ENCODE measurements around the gene PPP1R13B. TPM values are rescaled to one million over a fixed set of nuclear protein-coding genes. Genes with fewer than 3 reads are reported as not detected.
A peak's percentile ranks its signal among the peaks of the same experiment; 100 is the strongest.

PPP1R13B gene
- total RNA-seq, 2 donors from 2014 or later, result 15.6 to 17.5 TPM

DNA sequence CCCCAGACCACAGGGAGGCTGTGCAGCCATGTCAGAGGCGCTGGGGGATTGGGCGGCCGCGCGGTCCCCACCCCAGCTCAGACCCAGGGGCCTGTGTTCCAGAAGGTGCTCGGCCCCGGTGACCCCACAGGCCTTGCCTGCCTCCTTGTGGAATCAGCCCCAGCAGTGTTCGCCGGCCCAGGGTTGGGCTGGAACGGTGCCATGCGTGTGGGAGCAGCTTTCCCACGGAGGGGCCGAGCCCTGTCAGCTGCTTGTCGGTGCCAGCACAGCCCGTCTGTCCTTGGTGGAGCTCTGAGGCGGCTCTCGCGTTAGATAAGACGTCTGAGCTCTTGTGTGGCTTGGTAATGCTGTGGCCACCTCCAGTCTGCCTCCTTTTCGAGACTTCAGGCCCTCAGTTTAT lies 123.3 kb downstream of the PPP1R13B start:
- H3K36me3 Mint-ChIP-seq (ENCODE audit: low read depth), result peaks cover 11% of the 10 kb centered on the region
- no peaks in the 10 kb centered on the region for H3K9me3 ChIP-seq (ENCODE audit: control insufficient read depth, low read length)
- peaks cover 15% of the 10 kb centered on the region for H3K36me3 ChIP-seq (ENCODE audit: control insufficient read depth, insufficient read depth, low read length)
- no peaks in the 10 kb centered on the region for H3K27me3 ChIP-seq (ENCODE audit: control insufficient read depth, insufficient read depth, low read length, poor library complexity, severe bottlenecking)
- TF ChIP-seq, protein P1, sequence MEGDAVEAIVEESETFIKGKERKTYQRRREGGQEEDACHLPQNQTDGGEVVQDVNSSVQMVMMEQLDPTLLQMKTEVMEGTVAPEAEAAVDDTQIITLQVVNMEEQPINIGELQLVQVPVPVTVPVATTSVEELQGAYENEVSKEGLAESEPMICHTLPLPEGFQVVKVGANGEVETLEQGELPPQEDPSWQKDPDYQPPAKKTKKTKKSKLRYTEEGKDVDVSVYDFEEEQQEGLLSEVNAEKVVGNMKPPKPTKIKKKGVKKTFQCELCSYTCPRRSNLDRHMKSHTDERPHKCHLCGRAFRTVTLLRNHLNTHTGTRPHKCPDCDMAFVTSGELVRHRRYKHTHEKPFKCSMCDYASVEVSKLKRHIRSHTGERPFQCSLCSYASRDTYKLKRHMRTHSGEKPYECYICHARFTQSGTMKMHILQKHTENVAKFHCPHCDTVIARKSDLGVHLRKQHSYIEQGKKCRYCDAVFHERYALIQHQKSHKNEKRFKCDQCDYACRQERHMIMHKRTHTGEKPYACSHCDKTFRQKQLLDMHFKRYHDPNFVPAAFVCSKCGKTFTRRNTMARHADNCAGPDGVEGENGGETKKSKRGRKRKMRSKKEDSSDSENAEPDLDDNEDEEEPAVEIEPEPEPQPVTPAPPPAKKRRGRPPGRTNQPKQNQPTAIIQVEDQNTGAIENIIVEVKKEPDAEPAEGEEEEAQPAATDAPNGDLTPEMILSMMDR (conservative IDR thresholded peaks at IDR 0.05), result no peak
- no peaks in the 10 kb centered on the region for H3K27me3 Mint-ChIP-seq (ENCODE audit: insufficient read depth)
- H3K9ac ChIP-seq (ENCODE audit: extremely low read depth, low read length, poor library complexity, severe bottlenecking), result no peak overlapping the region
- H3K27ac ChIP-seq (ENCODE audit: low read depth, low read length), result no peak overlapping the region
- no peak for DNase-seq
- peaks cover 13% of the 10 kb centered on the region for H3K4me1 Mint-ChIP-seq
- no peak overlapping the region for H3K4me3 Mint-ChIP-seq
- no peak overlapping the region for H3K27ac Mint-ChIP-seq
- 94 to 95% methylated on average over 16 to 20 of the region's 20 CpGs for WGBS, 2 experiments (ENCODE audit: insufficient coverage in 1 of 2, insufficient read length in 1 of 2)
- H3K4me3 ChIP-seq (ENCODE audit: low read length), result no peak overlapping the region
- peaks cover 1% of the 10 kb centered on the region for H3K9me3 Mint-ChIP-seq
- H3K4me1 ChIP-seq (ENCODE audit: control insufficient read depth, insufficient read depth, low read length), result peaks cover 2% of the 10 kb centered on the region

DNA sequence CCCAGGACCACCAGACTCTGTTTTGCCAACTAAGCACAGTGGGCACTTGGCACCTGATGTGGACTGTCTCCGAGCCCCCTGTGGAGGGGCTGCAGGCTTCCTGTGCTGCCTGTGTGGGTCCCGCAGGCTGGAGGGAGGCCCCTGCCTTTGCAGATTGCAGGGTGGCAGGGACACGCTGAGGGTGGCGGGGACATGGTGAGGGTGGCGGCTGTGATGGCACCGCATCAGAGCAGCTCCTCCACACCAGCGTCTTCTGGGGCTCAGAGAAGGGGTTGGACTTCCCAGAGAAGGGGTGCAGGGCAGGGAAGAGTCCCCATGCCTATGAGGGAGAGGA lies 123.7 kb downstream of the PPP1R13B start:
- no peak overlapping the region for H3K4me3 Mint-ChIP-seq
- Histone ChIP-seq H3K9me3 (ENCODE audit: control insufficient read depth, low read length) (no peaks in the 10 kb centered on the region), H3K4me1 (ENCODE audit: control insufficient read depth, insufficient read depth, low read length) (no peaks in the 10 kb centered on the region), H3K27ac (ENCODE audit: low read depth, low read length) (no peak overlapping the region), H3K9ac (ENCODE audit: extremely low read depth, low read length, poor library complexity, severe bottlenecking) (no peak overlapping the region), H3K36me3 (ENCODE audit: control insufficient read depth, insufficient read depth, low read length) (peaks cover 11% of the 10 kb centered on the region), H3K4me3 (ENCODE audit: low read length) (no peak overlapping the region), H3K27me3 (ENCODE audit: control insufficient read depth, insufficient read depth, low read length, poor library complexity, severe bottlenecking) (no peaks in the 10 kb centered on the region)
- H3K27ac Mint-ChIP-seq, result no peak overlapping the region
- TF ChIP-seq, protein P1 (conservative IDR thresholded peaks at IDR 0.05), result no peak
- peaks cover 1% of the 10 kb centered on the region for H3K9me3 Mint-ChIP-seq
- peaks cover 9% of the 10 kb centered on the region for H3K4me1 Mint-ChIP-seq
- H3K36me3 Mint-ChIP-seq (ENCODE audit: low read depth), result peaks cover 8% of the 10 kb centered on the region
- DNase-seq, result no peak
- no peaks in the 10 kb centered on the region for H3K27me3 Mint-ChIP-seq (ENCODE audit: insufficient read depth)
- 93 to 100% methylated on average over 3 to 7 of the region's 7 CpGs for WGBS, 2 experiments (ENCODE audit: insufficient coverage in 1 of 2, insufficient read length in 1 of 2)

DNA sequence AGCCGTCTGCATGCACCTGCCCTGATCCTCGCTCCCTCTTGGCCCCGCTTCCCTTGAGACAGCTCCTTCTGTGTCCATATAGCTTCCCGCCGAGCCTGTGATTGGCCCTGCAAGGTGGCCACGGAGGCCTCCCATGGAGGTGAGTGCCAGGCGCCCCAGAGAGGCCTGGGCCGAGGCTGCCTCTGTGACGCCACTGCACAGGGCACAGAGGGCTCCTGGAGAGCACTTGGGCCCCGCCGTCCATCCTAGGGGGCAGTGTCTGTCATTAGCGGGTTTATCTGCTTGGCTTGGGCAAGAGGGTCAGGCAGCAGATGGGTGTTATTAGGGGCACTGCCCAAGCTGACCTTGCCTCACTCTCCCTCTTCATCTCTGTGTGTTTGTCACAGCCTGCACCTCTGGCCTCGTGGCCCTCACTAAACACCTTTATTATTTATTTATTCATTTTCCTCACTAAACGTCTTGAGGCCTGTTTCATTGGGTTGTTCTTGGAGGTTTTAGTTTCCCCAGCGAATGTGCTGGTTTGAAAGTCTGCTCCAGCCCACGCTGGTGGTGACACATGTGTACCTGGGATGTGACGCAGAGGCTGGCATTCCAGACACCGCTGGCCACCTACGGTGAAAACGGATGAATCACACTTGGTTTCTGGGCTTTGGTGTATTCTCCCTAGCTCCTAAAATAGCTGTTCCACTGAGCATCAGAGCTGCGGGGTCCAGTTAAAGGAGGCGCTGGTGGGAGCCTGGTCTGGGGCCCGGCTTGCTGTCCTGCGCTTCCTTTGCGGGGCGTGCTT lies 125.8 kb downstream of the PPP1R13B start:
- Histone ChIP-seq H3K36me3 (ENCODE audit: control insufficient read depth, insufficient read depth, low read length) (peaks cover 15% of the 10 kb centered on the region), H3K27ac (ENCODE audit: low read depth, low read length) (no peak overlapping the region), H3K4me3 (ENCODE audit: low read length) (no peak overlapping the region), H3K27me3 (ENCODE audit: control insufficient read depth, insufficient read depth, low read length, poor library complexity, severe bottlenecking) (no peaks in the 10 kb centered on the region), H3K4me1 (ENCODE audit: control insufficient read depth, insufficient read depth, low read length) (peaks cover 7% of the 10 kb centered on the region), H3K9me3 (ENCODE audit: control insufficient read depth, low read length) (no peaks in the 10 kb centered on the region), H3K9ac (ENCODE audit: extremely low read depth, low read length, poor library complexity, severe bottlenecking) (no peak overlapping the region)
- H3K27ac Mint-ChIP-seq, result no peak overlapping the region
- WGBS, 2 experiments (ENCODE audit: insufficient coverage in 1 of 2, insufficient read length in 1 of 2), result 93 to 96% methylated on average over 16 to 25 of the region's 26 CpGs
- TF ChIP-seq, protein P1 (conservative IDR thresholded peaks at IDR 0.05), result peak; percentile 22
- no peak overlapping the region for H3K4me3 Mint-ChIP-seq
- no peak for DNase-seq
- H3K4me1 Mint-ChIP-seq, result peaks cover 22% of the 10 kb centered on the region
- peaks cover 11% of the 10 kb centered on the region for H3K36me3 Mint-ChIP-seq (ENCODE audit: low read depth)
- H3K9me3 Mint-ChIP-seq, result peaks cover 1% of the 10 kb centered on the region
- no peaks in the 10 kb centered on the region for H3K27me3 Mint-ChIP-seq (ENCODE audit: insufficient read depth)
